HG03520 (cell line): ENCODE measurements around the gene CCDC7.
"Not testable (repeated sequence)": the region's sequence is repeated elsewhere in the genome, so short reads cannot be mapped to it uniquely, and the experiment has no call there.

Experiments
- ATAC-seq: cut with Tn5 transposase; IDR thresholded peaks from one replicate; pipeline ENCODE4 v1.9.1; 2021; ENCODE audit warnings: mild to moderate bottlenecking, moderate library complexity; ENCODE audit not compliant: unreplicated experiment

CCDC7 gene

GRCh38 chr10:32687546-32687945 lies 241.6 kb downstream of the CCDC7 start:
- no peak for ATAC-seq

GRCh38 chr10:32692174-32692573 lies 246.2 kb downstream of the CCDC7 start:
- no peak for ATAC-seq

DNA sequence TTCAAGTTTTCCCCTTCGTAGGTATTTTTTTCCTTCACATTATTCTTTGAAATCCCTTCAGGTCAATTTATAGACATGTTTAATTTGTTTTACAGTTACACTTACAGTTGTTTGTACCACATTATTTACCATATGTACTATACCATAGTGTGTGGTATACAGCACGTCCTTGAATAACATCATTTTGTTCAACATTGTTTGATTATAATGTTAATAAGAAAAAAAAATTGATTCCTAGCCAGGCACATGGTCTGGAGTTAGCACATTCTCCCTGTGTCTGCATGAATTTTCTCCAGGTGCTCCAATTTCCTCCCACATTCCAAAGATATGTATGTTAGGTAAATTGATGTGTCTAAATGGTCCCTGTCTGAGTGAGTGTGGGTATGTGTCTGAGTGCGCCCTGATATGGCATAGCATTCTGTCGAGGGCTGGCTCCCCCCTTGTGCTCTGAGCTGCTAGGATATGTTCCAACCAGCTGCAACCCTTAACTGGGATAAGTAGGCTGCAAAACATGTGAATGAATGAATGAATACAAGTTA lies 247.6 kb downstream of the CCDC7 start:
- no peak for ATAC-seq

GRCh38 chr10:32699683-32700082 lies 253.7 kb downstream of the CCDC7 start:
- not testable (repeated sequence) for ATAC-seq

DNA sequence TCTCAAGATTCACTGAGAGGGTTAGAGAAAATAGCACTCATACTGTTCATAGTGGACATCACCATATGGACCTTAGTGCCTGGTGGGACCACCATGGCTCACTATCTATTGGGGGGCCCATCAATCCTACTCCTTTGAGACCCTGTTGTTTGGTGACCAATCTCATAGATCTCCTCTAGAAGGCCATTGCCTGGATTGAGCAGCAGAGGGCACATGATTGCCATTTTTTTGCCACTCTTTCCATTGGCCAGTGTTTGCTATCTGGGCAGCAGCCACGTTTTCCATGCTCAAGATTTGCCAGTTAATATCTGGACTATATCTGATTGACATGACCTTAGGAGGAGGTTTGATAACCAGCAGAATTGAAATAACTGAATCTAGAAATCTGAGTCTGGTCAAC lies 267.6 kb downstream of the CCDC7 start:
- ATAC-seq: no peak

GRCh38 chr10:32731527-32731926 lies 285.6 kb downstream of the CCDC7 start:
- ATAC-seq: no peak

- ATAC-seq: no peak
Measured at GRCh38 chr10:32738958-32739357, 293.0 kb downstream of the CCDC7 start.

- ATAC-seq: no peak
Measured at GRCh38 chr10:32744321-32744720, 298.4 kb downstream of the CCDC7 start.

GRCh38 chr10:32746869-32747268 lies 300.9 kb downstream of the CCDC7 start:
- no peak for ATAC-seq

DNA sequence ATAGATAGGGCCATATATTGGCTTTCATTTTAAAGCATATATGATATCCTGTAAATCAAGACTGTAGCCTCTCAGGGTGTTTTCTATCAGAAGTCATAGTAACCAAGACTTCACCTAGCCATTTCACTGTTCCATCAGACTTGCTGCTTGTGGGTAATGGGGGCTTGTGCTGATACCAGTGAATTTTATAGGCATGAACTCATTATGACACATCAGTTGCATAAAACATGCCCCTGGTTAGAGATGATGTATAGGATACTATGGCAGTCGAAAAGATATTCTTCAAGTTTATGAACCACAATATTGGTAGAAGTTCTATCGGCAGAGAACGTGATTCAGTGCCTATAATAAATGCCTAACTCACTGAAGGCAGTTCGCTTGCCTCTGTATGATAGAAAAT lies 305.6 kb downstream of the CCDC7 start:
- ATAC-seq: no peak

- ATAC-seq: not testable (repeated sequence)
Measured at GRCh38 chr10:32754900-32755299, 309.0 kb downstream of the CCDC7 start.

- ATAC-seq: no peak
Measured at GRCh38 chr10:32771217-32771616, 325.3 kb downstream of the CCDC7 start.

DNA sequence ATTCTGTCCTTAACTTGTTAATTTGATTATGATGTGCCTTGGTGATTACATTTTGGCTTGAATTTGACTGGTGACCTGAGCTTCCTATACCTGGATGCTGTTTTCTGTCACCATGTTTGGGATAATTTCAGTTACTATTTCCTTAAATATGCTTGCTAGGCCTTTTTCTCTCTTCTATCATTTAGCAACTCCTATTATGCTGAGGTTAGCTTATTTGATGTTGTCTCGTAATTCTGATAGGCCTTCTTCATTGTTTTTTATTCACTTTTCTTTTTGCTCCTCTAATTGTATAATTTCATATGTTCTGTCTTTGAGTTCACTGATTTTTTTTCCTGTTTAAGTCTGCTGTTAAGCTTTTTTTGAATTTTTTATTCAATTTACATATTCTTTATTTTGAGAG lies 327.2 kb downstream of the CCDC7 start:
- ATAC-seq: no peak

- no peak for ATAC-seq
Measured at GRCh38 chr10:32786968-32787367, 341.0 kb downstream of the CCDC7 start.

GRCh38 chr10:32787690-32788284 lies 341.8 kb downstream of the CCDC7 start:
- ATAC-seq: no peak

DNA sequence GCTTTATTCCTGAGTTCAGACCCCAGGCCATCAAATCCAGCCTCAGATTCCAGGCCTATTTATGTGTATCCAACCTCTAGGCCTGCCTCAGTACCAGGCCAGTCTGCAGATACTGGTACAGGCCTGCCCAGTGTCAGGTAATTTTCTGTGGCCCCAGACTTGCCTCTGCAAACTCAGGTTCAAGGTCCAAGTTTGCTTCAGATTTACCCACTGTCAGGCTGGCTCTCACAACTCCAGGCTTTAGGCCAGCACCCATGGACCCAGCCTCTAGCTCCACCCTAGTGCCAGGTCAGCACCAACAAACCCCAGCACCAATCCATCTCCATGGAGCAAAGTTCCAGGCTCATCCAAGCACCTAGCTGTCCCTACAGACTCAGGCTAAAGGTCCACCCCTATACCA lies 342.4 kb downstream of the CCDC7 start:
- ATAC-seq: no peak

DNA sequence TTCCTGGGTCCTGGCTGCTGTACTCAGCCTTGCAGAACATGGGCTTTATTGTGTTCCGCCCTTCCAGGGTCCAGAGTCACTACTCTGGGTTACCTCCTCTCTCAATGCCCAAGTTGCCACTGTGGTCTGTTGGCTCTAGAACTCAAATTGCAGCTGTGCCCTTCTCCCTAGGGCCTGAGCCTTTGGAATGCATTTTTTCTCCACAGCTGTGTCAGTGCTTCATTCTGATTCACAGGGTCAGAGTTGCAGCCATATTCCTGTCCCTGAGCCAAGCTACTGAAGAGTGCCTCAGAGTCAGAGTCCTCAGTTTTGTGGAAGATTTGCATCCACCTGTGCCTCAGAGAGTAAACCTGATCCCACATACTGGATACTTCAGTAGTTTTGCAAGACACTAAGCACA lies 344.5 kb downstream of the CCDC7 start:
- no peak for ATAC-seq

DNA sequence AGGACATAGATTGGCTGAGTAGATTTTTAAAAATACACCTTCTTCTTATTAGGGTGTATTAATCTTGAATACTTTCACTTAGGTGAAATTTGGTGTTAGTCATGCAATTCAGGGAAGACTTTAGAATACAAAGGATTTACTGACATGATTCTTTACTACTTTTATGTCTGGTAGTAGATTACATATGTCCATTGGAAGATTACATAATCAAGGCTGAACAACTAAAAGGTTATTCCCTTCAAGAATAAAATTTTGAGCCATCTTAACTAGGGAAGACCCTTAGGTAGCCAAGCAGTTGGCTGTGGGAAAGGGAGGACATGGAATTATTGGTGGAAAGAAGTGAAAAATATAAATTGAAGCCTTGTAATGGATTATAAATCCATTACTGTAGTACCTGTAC lies 347.1 kb downstream of the CCDC7 start:
- no peak for ATAC-seq

GRCh38 chr10:32795598-32796183 lies 349.8 kb downstream of the CCDC7 start:
- no peak for ATAC-seq

GRCh38 chr10:32797393-32797792 lies 351.5 kb downstream of the CCDC7 start:
- not testable (repeated sequence) for ATAC-seq

GRCh38 chr10:32846974-32847373 lies 401.0 kb downstream of the CCDC7 start:
- no peak for ATAC-seq

DNA sequence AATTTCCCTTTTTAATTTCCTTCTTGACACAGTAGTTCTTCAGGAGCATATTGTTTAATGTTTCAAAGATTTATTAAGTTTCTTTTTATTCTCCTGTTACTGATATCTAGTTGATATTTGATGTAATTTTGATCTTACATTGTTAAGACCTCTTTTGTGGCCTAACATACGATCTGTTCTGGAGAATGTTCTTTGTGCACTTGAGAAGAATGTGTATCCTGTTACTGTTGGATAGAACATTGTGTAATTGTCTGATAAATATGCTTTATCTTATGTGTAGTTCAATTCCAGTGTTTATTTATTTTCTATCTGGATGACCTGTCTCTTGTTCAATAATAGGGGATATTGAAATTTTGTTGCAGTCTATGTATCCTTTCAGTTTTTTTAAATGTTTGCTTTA lies 405.4 kb downstream of the CCDC7 start:
- no peak for ATAC-seq

- ATAC-seq: no peak
Measured at GRCh38 chr10:32854435-32854834, 408.5 kb downstream of the CCDC7 start.
